PFSK-1 (cell line): ENCODE data around the gene THBD.

Experiments
- FOXP2 ChIP-seq: optimal IDR thresholded peaks from 2 replicates; pipeline ENCODE3; 2011; ENCODE audit warnings: borderline replicate concordance, control low read depth, inconsistent platforms; ENCODE audit not compliant: insufficient read depth; ENCODE audit errors: extremely low read length, extremely low read depth
- POLR2AphosphoS5 ChIP-seq: IDR thresholded peaks from 2 replicates; pipeline ENCODE4 v1.6.1; 2012; ENCODE audit warnings: low read depth, mild to moderate bottlenecking, control low read depth, low read length, moderate library complexity
- REST ChIP-seq, 2 experiments: IDR thresholded peaks; 2 replicates each; pipeline versions ENCODE4 v1.6.1 to v1.8.0; 2011 to 2012; ENCODE audit warnings: low read depth in 2 of 2, low read length in 2 of 2, control low read depth in 1 of 2, inconsistent platforms in 1 of 2, mild to moderate bottlenecking in 1 of 2, moderate library complexity in 1 of 2; ENCODE audit not compliant: insufficient read depth in 1 of 2
- SIN3A ChIP-seq: IDR thresholded peaks from 2 replicates; pipeline ENCODE4 v1.6.1; 2012; ENCODE audit warnings: mild to moderate bottlenecking, low read length, moderate library complexity, borderline replicate concordance; ENCODE audit not compliant: insufficient read depth
- TAF1 ChIP-seq: IDR thresholded peaks from 2 replicates; pipeline ENCODE4 v1.6.1; 2012; ENCODE audit warnings: low read length, control low read depth, borderline replicate concordance; ENCODE audit not compliant: insufficient read depth

Gene THBD

GRCh38 chr20:23092861-23093495, 43.5 kb upstream of the THBD start:
- TF ChIP-seq TAF1 (no peak), SIN3A (no peak), POLR2AphosphoS5 (no peak), FOXP2 (no peak), REST (IDR thresholded peaks at IDR 0.05; ENCODE audit: insufficient read depth in 1 of 2, low read depth in 2 of 2, low read length in 2 of 2) (no peak)

GRCh38 chr20:23092384-23092756, 42.9 kb upstream of the THBD start:
- TF ChIP-seq SIN3A (no peak), POLR2AphosphoS5 (no peak), REST (IDR thresholded peaks at IDR 0.05; ENCODE audit: insufficient read depth in 1 of 2, low read depth in 2 of 2, low read length in 2 of 2) (no peak), TAF1 (no peak), FOXP2 (no peak)

- TF ChIP-seq FOXP2, result no peak
- TF ChIP-seq TAF1, result no peak
- TF ChIP-seq POLR2AphosphoS5, result no peak
- TF ChIP-seq SIN3A, result no peak
- TF ChIP-seq REST (IDR thresholded peaks at IDR 0.05; ENCODE audit: insufficient read depth in 1 of 2, low read depth in 2 of 2, low read length in 2 of 2), result no peak
Observed at GRCh38 chr20:23091721-23092383, 42.4 kb upstream of the THBD start.

- no peak for TF ChIP-seq REST (IDR thresholded peaks at IDR 0.05; ENCODE audit: insufficient read depth in 1 of 2, low read depth in 2 of 2, low read length in 2 of 2)
- TF ChIP-seq FOXP2, result no peak
- TF ChIP-seq TAF1, result no peak
- no peak for TF ChIP-seq POLR2AphosphoS5
- TF ChIP-seq SIN3A, result no peak
Observed at GRCh38 chr20:23090878-23091277, 41.4 kb upstream of the THBD start.
